Frontal cortex (tissue), 4 donors: Measurements from ENCODE around the gene PPIL6. TPM values are rescaled to one million over a fixed set of nuclear protein-coding genes. Genes with fewer than 3 reads are reported as not detected.

Experiments
- DNase-seq, 2 donors: peaks; one replicate each; pipeline ENCODE4 v3.0.0; 2012; ENCODE audit warnings: low spot score in 2 of 2
- FAIRE-seq: peaks from 2 replicates; lab custom pipeline; 2012; peaks lifted over from hg19 to GRCh38; lab: Jason Lieb, UNC
- total RNA-seq: library from RNA; depleted of rRNA; stranded (reverse); fragments of >200 nt; gene quantifications from one replicate; pipeline ENCODE4 v1.2.3, GENCODE V29; 2014
- donor health status: control.
- donor health status: control.
- donor health status: control.

The PPIL6 gene
- total RNA-seq, 1 donor from 2014 or later = 37.9 TPM

DNA sequence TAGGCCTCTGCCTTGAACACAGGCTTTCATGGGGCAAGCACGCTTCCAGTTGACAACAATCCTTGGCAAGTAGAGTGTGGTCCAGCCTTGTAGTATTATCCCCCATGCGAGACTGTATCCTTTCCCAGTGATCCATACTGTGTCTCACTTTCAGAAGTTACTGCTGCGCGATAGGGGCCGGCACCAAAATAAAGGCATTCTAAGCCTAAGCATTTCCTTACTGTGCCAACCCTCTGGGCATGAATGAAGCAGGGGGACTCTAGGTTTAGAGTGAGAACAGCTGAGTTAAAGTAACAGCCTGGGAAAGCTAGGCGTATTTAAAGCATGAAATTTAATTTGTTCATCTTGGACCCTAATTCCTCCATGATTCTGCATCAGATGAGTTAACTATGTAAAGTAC is 97.5 kb downstream of the PPIL6 start:
- no peak for FAIRE-seq
- no peak for DNase-seq

DNA sequence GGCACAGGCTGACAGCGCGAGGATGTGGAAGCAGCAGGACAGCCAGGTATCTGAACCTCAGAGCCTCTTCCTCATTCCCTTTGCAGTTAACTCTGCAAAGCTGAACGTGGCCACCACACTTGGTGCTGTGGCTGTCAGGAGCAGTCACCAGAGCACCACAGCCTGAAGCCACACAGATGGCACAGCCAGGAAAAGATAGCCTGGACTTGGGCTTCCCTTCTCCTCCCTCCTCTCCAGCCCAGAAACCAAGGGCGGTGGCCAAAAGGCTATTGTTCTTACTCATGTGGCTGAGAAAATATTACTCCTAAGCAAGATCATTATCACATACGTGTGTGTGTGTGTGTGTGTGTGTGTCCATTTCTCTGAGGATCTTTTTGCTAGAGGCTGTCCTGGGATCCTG is 97.9 kb downstream of the PPIL6 start:
- FAIRE-seq = no peak

DNA sequence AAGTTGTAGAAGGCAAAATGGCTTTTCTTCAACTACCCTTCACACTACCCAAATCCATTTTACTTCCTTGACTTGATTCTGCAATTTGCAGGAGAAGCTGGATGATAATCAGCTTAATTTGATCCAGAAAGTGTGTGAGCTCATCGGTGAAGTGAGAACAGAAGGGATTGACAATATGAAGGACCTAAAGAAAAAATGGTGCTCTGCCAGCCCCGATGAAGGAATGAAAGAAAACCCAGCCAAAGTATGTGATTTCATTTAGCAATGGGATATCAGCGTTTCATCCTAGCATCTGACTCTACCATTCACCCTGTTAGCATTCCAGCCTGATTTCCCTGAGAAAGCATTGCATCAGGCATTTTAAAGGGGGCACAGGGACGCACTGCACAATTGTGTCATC is 99.6 kb downstream of the PPIL6 start:
- no peak for FAIRE-seq
- DNase-seq = no peak

More for the DNA sequence above, 97.9 kb downstream of the PPIL6 start:
- DNase-seq = no peak

Other genes starting within 250 kb of the PPIL6 start
- gene CD164, start 58.2 kb downstream of the PPIL6 start, total RNA-seq = 57.9 TPM
- gene SMPD2, start 96 bp upstream of the PPIL6 start, total RNA-seq = 4.9 TPM
- gene MICAL1, start 15.1 kb upstream of the PPIL6 start, total RNA-seq = 27.3 TPM
- gene ZBTB24, start 42.6 kb upstream of the PPIL6 start, total RNA-seq = 16.3 TPM